A172 (cell line): ENCODE results near the gene PDHA2. TPM values are rescaled to one million over a fixed set of nuclear protein-coding genes. Genes with fewer than 3 reads are reported as not detected.
"Not testable (repeated sequence)": the region's sequence is repeated elsewhere in the genome, so short reads cannot be mapped to it uniquely, and the experiment has no call there.

Experiments
- DNase-seq: peaks from one replicate; pipeline ENCODE4 v3.0.0-alpha.2; 2015; ENCODE audit warnings: low spot score
- total RNA-seq: library from RNA; depleted of rRNA; stranded (reverse); fragments of >200 nt; shearing (Covaris generic); gene quantifications from 2 replicates; pipeline ENCODE4 v1.2.3, GENCODE V29; 2014; rRNA removed

The PDHA2 gene
- total RNA-seq = not detected in 2 replicates

DNA sequence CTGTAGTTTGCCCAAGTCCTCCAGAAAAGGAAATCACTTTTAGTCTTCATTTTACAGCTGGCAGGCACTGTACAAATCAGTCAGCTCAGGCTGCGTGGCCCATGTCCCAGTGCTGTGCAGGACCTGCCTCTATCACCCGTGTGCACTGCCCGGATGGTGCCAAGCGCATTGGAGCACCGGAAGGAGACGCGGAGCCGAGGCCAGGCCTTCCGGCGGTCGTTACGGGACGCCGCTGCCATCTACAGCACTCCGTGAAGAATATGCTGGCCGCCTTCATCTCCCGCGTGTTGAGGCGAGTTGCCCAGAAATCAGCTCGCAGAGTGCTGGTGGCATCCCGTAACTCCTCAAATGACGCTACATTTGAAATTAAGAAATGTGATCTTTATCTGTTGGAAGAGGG, at the start of gene PDHA2:
Gene PDHA2, plus strand, starts transcription at position 203 of the 400 bp plus-strand sequence. Its CDS starts 58 bp downstream, at position 261.
- DNase-seq = no peak

DNA sequence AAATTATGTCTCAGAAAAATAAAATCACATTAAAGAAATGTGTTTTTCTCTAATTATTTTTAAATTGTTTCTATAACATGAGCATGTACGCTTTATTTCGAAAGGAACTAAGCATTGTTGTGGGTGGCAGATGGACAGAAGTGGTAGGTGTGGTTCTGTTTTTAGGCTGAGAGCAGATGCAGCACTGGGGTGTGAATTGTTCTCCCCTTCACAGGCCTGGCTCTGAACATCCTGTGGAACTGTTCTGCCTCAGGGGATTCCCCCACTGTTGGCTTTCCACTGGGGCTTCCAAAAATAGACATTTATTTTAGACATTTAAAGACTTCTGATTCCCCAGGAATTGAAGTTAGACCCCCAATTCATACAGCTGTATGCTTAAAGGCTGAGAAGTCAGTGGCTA, 41.9 kb upstream of the PDHA2 start:
- DNase-seq = no peak

DNA sequence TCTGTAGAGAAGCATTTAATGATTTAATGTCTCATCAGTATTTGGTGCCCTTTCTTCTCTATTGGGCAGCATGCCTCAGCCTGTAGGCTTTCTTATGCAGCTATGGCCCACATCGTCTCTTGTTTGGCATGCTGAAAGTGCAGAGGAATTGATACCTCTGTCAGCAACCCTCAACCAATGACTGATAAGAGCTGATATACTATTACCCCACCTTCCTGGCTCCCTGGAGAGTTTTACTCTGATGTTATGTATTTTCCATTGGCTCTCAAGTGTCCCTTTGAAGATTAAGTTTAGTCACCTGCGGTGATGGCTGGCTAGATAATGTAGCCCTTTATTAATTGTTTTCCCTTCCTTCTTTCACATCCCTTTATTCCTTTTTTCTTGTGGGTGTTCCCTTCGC, 41.2 kb upstream of the PDHA2 start:
- no peak for DNase-seq

DNA sequence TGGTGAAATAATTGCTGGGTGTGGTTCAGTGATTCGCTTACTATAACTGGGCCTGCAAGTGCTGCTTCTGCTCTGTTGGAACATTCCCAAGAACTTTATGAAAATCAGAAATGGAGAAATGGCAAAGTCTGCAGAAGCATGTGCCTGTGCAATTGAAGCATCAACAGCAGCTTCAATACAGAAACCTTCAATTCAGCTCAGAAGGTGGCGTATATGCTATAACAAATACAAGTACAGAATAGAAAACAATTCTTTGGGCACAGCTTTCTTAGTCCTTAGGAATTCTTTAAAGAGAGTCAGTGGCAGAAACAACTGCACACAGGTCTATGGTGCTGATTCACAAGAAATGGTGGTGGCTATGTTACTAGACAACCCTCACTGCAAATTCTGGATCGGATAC, 18.0 kb upstream of the PDHA2 start:
- DNase-seq = no peak

DNA sequence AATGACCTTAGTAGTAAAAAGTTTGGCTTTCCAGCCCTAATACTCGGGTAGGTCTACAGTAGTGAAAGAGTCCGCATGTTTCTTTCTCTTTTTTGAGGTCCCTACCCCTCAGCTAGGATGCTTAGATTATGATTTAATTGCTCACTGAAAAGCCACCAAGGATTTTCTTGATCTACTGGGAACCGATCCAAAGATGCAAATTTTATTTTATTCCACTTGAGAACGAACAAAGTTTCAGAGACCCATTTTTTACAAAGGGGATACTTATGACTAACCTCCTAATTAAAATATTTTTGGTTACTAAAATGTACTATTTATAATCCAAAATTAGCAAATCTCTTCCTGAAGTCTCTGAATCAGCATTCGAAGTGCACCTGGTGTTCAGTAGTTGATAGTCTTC, 14.3 kb upstream of the PDHA2 start:
- DNase-seq = no peak

DNA sequence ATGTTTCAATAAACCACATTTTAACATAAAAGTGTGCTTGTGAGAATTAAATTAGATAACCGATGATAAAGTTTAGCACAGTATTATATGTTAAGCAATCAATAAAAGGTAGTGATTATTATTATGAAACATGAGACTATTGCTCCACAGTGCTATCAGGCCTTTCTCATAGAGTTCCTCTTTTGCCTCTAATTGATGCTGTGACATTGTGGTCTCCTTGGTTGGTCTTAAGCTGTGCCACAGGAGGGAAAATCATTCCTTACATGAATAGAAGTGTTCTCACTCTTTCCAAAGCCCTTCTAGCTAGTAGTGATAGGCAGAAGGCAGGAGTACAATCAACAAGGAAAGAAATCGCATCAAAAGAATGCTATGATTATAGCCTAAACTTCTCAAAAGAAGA, 9.2 kb upstream of the PDHA2 start:
- no peak for DNase-seq

DNA sequence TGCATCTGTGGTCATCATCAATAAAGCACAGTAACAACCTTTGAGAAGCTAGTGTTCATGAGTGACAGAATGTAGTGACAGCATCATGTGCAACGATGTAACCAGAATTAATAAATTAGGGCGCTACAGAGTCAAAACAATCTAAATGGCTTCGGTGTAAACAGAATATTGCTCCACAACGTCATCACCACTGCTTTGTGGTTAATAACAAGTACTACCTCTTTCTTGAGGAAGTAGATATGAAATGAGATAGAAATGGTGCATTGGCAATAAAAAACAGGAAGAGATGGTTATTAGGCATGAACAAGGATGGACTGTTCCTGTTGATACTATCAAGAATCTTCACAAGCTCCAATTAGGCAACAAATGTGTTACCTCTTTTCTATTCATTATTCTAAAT, 8.7 kb upstream of the PDHA2 start:
- DNase-seq = no peak

DNA sequence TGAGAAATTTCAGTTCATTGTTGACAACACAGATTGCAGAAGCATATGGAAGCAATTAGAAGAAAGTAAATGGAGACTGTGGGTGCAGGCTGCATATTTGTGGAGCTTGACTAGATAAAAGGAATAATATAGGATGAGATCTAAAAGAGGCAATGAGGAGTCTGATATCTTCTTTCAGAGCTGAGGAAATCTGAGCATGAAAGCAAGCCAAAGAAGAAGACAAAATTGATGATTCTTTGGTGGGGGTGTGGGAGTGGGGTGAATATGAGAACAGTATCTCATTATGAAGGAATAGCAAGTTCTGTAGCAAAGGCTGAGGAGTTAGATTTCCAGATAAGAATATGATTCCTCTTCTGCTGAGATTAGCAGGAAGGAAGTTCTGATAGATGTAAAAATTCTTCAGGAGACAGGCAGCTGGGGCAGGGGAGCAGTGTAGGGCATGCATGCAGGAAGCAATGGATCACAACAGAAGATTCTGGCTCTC, 6.1 kb upstream of the PDHA2 start:
- no peak for DNase-seq

DNA sequence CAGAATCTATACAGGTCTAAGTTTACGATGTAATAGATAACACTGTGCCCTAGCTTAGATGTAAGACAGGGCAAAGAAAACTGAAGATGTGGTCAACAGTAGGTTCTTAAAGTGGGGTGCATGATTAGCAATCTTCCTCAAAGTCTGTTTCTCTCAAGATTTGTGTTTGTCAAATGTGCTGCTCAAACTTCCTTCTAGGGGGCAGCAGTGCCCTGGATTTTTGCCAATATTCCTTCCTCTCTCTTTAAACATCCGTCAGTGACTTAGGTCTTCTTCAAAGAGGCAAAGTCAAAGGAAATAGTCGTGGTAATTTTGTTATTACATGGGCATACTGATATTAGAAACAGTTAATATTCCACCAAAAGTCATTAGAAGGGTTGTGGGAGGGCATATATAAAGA, 4.2 kb upstream of the PDHA2 start:
- DNase-seq = peak; percentile 8

DNA sequence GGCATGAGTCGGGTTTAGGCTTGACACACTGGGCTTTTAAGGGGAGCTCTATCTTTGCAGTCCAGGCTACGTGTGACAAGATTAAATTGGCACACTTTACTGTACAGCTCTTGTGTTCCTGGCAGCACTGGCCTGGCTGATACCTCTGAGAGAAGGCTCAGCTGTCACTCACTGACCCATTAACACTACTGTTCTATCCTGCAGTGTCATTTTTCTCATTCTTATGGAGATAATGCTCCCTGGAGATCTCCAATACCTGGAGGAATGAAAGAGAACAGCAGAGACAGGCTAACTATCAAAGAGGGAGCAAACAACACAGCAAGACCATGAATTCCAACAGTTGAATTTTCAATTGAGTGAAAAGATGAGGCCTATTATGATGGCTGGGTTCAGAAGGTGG, 1.7 kb upstream of the PDHA2 start:
- no peak for DNase-seq

DNA sequence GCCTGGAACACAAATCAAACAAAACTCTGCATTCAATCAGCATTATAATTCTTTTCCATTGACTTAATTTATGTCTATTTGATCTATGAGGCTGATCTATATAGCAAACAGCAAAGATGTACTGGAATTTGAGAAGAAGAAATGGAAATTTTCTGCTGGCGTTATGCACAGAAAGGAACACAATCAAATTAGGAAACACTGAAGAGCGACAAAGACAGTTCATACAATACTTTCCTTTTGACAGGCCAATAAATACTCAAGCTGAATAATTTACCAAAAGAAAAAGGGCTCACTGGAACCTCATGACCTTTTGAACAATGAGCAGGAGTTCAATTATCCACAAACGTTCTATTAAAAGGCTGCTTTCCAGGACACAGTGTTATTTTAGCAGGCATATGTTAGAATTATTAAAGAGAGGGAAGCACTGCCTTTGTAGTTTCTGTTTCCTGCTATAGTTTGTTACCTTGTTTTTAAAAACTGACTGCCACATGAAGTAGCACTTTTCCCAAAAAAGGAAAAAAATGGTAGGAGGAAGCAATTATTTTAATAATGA, 8.1 kb downstream of the PDHA2 start:
- DNase-seq = no peak

DNA sequence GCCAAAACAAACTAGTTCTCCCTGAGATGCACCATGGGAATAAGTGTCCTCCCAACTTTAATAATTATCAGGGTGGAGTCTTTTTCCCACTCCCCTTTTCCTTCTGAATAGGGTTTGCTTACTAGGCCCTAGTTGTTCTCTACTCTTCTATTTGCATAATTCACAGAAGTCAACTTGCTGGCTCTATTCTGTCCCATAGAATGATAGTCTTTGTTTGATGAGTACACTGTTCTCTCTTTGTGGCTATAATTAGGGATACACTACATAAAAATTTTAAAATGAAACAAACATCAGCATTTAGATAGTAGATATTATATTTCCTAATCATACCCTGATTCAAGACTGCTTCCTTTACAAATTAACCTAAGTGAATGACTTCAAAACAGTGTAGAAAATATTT, 10.3 kb downstream of the PDHA2 start:
- DNase-seq = no peak

DNA sequence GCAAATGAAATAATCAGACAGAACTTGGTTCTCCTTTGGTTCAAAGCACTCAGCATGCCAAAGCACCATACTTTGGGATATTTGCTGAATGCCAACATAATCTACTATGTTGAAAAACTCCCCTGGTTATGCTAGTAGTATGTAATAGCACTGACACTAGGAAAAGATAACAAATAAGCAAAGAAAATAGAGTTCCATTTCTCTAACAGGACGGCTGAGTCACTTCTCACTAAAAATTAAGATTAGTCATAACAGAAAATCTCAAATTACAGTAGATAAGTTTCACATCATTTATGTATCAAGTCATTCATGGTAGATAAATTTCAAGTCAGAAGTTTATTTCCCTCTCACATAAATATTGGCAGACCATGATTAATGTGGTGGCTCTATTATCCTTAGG, 17.9 kb downstream of the PDHA2 start:
- peak; percentile 8 for DNase-seq

DNA sequence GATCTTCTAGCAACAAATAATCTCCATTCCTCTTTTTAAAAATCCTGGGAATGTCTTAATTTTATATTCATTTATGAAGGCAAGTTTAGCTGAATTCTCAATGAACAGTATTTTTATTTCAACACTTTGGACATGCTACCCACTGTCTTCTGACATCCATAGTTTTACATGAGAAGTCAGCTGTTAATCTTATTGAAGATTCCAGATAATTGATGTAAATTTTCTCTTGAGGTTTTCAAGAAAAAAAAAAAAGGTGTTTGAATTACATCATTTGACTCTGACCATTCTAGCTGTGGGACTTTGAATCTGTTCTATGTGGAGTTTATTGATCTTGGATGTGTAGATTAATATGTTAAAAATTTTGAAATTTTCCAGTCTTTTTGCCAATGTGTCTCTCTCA, 28.0 kb downstream of the PDHA2 start:
- peak; percentile 25 for DNase-seq

DNA sequence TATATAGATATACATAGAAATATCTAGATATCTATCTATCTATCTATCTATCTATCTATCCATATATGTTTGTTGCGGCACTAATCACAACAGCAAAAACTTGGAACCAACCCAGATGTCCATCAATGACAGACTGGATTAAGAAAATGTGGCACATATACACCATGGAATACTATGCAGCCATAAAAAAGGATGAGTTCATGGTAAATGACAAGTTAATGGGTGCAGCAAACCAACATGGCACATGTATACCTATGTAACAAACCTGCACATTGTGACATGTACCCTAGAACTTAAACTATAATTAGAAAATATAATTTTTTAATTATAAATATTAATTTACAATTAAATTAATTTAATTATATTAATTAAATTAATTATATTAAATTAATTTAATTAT, 29.5 kb downstream of the PDHA2 start:
- not testable (repeated sequence) for DNase-seq

DNA sequence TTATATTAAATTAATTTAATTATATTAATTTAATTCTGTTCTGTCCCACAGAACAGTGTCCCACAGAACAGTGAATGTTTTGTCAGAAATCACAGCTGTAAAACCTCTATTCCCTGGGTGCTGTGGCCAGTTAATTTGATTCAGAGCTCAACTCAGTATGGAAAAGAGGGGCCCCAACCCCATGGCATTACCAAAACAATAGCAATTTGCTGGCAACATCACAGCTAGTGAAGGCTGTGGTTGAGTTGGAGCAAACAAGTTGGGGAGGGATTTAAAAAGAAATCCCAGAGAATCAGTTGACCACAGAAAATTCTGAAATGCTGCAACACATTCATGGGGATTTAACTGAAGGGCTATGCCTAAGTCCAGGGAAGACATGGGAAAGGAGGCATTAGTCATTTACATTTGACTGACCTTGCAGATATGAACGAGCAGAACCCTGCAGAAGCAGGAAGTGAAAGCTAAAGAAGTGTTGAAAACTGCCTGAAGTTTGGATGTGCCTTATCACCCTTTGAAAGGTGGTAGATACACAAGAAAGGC, 30.1 kb downstream of the PDHA2 start:
- no peak for DNase-seq

DNA sequence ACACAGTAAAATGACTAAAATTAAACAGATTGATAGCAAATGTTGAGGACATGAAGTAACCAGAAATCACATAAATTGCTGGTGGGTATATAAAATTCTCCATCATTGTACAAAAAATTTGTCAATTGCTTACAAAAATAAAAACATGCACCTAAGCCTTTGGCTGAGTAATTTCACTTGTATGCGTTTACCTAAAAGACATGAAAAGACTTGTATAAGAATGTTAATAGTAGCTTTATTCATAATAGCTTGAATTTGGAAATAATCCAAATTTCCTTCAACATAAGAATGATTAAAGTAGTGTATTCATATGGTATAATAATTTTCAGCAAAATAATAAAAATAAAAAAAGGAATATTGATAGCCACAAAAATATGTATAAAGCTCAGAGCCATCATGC, 37.7 kb downstream of the PDHA2 start:
- no peak for DNase-seq

DNA sequence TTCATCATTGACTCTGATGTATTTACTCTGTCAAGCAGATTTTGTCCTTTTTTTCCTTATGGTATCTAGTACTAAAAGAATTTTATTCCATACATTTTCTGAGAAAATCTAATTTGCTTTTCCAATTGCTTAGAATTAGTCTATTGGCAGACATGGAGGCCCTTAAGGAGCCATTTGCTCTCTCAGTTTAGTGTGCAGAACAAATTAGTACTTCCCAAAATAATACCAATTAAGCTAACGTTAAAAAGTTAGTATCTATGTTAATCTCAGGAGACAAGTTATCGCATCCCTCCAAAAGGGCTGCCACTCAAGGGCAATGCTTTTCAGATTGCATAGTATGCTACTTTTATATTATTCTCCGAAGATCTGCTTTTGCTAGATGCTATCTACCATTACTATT, 47.7 kb downstream of the PDHA2 start:
- no peak for DNase-seq

DNA sequence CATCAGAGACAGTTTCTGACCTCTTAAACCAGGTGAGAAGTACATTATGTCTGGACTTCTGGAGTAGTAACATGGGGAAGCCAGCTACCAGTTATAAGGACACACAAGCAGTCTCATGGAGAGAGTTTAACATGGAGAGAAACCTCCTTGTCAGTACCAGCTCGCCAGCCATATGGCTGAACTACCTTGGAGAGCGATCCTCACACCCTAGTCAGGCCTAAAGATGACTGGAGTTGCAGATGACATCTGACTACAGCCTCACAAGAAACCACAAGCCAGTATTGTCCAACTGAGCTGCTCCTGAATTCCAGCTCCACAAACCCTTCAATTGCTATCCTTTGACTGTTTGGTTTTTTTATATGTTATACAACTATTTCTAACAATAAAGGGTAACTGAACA, 49.8 kb downstream of the PDHA2 start:
- peak; percentile 21 for DNase-seq
